A673 (cell line): ENCODE data around the gene KCNA2.

Experiments
- CTCF ChIP-seq: fragments of 300-800, 200-600 bp; sonication (generic); conservative IDR thresholded peaks from 2 replicates; pipeline ENCODE4 v1.5.1; 2017; ENCODE audit warnings: low read depth, mild to moderate bottlenecking, antibody characterized with exemption, low read length, moderate library complexity, mixed read lengths
- EZH2 ChIP-seq: fragments of 200-600 bp; sonication (generic); IDR thresholded peaks from 2 replicates; pipeline ENCODE4 v1.6.1; 2017; ENCODE audit warnings: borderline replicate concordance, low read depth, mild to moderate bottlenecking, mixed read lengths, antibody characterized with exemption, low read length; ENCODE audit not compliant: poor library complexity, severe bottlenecking

- TF ChIP-seq CTCF (no peak), EZH2 (no peak)
Measured at GRCh38 chr1:110638058-110638457, 31.9 kb upstream of the KCNA2 start.
